GM18951 (cell line): ENCODE measurements around the gene ARAP1.

ENCODE experiments used
- POLR2A ChIP-seq: IDR thresholded peaks from 4 replicates; pipeline ENCODE4 v1.6.1; 2011; ENCODE audit warnings: mild to moderate bottlenecking; ENCODE audit not compliant: insufficient read length, insufficient read depth; ENCODE audit errors: extremely low read depth
- in situ Hi-C: fragments of 300-500 bp; cut with MboI; formaldehyde crosslinking; loops from one replicate; pipeline ENCODE4 v1.12.0; 2022; ENCODE audit warnings: low sequenced_read_pairs, mixed read lengths, inconsistent platforms; ENCODE audit not compliant: unreplicated experiment

ARAP1 gene

GRCh38 chr11:72646024-72646423 lies 106.2 kb downstream of the ARAP1 start:
- in situ Hi-C loops = loop anchor here (5.0 kb wide), 1 partner anchor 64 kb away; no protein-coding TSS in a partner anchor

GRCh38 chr11:72643547-72643946 lies 108.7 kb downstream of the ARAP1 start:
- in situ Hi-C loops = no loop called here
- TF ChIP-seq POLR2A = no peak

More at GRCh38 chr11:72646024-72646423, 106.2 kb downstream of the ARAP1 start:
- no peak for TF ChIP-seq POLR2A

- in situ Hi-C loops = no loop called here
These were observed 109.2 kb downstream of the ARAP1 start for GRCh38 chr11:72642884-72643522.

GRCh38 chr11:72642043-72642883 lies 109.9 kb downstream of the ARAP1 start:
- TF ChIP-seq POLR2A = no peak
- in situ Hi-C loops = no loop called here

More at GRCh38 chr11:72642884-72643522, 109.2 kb downstream of the ARAP1 start:
- TF ChIP-seq POLR2A = no peak

- TF ChIP-seq POLR2A = no peak
- in situ Hi-C loops = no loop called here
These were observed 110.6 kb downstream of the ARAP1 start for GRCh38 chr11:72641522-72642042.

GRCh38 chr11:72639502-72640375 lies 112.5 kb downstream of the ARAP1 start:
- in situ Hi-C loops = no loop called here
- no peak for TF ChIP-seq POLR2A

- in situ Hi-C loops = no loop called here
- TF ChIP-seq POLR2A = no peak
These were observed 114.3 kb downstream of the ARAP1 start for GRCh38 chr11:72637926-72638325.

GRCh38 chr11:72637198-72637597 lies 115.0 kb downstream of the ARAP1 start:
- in situ Hi-C loops = no loop called here
- TF ChIP-seq POLR2A = no peak

- TF ChIP-seq POLR2A = no peak
- in situ Hi-C loops = no loop called here
These were observed 115.8 kb downstream of the ARAP1 start for GRCh38 chr11:72636376-72636775.

- TF ChIP-seq POLR2A = no peak
- in situ Hi-C loops = no loop called here
These were observed 116.3 kb downstream of the ARAP1 start for GRCh38 chr11:72635933-72636332.

GRCh38 chr11:72635309-72635915 lies 116.8 kb downstream of the ARAP1 start:
- in situ Hi-C loops = no loop called here
- no peak for TF ChIP-seq POLR2A
